GM12874 (cell line): ENCODE results near the gene SELENON.

Experiments
- TF ChIP-seq, protein P1 (sequence below): IDR thresholded peaks from 2 replicates; pipeline ENCODE4 v1.5.1; 2011; ENCODE audit warnings: low read depth, mild to moderate bottlenecking, control low read depth, low read length, moderate library complexity; ENCODE audit not compliant: insufficient read depth

The SELENON gene

DNA sequence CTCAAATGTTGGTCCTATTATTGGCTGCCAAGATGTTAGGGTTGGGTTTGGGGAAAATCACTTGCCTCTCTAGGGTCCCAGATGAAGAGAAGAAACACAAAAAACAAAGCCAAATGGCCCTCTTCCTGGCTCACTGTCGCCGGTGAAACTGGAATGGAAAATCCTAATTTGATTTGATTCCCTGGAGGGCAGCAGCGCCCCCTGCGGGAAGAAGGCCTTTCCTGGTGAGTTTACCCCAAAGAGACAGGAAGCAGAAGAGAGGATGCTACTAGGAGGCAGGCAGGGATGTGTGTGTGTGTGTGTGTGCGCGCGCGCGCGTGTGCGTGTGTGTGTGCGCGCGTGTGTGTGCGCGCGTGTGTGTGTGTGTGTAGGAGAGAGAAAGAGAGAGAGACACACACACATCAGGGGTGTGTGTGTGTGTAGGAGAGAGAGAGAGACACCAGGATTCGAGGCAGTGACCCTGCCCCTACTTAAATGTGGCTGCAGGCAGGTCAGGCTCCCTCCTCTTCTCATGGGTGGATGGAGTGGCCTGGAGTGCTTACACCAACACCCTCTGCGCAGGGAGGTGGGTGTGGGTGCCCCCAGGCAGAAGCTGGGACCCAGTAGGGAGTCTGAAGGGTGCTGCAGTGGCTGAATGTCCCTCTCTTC, 3.1 kb upstream of the SELENON start:
- TF ChIP-seq, protein P1, sequence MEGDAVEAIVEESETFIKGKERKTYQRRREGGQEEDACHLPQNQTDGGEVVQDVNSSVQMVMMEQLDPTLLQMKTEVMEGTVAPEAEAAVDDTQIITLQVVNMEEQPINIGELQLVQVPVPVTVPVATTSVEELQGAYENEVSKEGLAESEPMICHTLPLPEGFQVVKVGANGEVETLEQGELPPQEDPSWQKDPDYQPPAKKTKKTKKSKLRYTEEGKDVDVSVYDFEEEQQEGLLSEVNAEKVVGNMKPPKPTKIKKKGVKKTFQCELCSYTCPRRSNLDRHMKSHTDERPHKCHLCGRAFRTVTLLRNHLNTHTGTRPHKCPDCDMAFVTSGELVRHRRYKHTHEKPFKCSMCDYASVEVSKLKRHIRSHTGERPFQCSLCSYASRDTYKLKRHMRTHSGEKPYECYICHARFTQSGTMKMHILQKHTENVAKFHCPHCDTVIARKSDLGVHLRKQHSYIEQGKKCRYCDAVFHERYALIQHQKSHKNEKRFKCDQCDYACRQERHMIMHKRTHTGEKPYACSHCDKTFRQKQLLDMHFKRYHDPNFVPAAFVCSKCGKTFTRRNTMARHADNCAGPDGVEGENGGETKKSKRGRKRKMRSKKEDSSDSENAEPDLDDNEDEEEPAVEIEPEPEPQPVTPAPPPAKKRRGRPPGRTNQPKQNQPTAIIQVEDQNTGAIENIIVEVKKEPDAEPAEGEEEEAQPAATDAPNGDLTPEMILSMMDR = peak; percentile 78

DNA sequence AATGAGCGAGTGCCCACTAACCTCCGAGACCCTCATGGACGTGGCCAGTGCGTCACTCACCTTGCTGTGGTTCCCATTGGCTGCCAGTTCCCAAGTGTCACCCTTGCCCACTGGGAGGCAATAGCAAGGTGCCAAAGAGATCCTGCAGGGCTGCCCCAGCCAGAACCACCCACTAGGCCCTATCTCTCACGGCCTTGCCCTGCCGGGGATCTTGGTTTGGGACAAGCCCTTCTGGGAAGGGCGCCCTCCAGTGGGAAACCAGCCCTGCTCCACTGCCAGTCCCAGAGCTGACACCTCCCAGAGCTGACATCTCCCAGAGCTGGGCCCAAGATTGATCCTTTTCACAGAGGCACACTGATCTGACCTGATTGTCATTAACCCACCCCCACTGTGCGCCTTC, 2.1 kb upstream of the SELENON start:
- TF ChIP-seq, protein P1 = peak; percentile 57

DNA sequence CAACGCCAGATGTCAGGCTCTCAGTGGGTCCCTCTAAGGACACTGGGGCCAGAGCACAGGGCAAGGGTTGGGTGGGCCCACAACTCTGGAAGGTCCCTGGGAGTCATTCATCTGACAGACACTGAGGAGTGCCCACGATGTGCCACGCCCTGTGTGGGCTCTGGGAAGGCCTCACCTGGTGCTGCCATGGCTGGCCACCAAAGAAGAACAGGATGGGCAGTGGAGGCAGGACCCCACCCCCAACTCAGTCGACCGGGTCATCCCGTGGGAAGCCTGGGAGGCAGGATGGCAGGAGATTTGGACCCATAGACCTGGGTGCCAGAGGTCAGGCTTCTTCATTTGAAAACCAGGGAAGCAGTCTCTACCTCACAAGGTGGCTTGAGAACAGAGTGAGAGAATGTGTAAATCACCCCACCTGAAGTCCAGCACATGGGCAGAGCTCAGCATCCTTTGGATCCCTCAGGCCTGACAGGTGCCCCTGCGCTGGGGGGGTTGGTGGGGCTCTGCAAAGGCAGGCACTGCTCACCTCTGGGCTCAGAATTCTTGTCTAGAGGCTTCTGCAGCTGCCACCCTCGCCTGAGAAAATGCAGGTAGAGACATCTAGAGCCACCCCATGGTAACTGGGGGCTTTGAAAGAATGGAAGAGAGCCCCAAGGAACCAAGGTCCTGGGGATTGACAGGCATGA, 1.2 kb upstream of the SELENON start:
- TF ChIP-seq, protein P1 = no peak

DNA sequence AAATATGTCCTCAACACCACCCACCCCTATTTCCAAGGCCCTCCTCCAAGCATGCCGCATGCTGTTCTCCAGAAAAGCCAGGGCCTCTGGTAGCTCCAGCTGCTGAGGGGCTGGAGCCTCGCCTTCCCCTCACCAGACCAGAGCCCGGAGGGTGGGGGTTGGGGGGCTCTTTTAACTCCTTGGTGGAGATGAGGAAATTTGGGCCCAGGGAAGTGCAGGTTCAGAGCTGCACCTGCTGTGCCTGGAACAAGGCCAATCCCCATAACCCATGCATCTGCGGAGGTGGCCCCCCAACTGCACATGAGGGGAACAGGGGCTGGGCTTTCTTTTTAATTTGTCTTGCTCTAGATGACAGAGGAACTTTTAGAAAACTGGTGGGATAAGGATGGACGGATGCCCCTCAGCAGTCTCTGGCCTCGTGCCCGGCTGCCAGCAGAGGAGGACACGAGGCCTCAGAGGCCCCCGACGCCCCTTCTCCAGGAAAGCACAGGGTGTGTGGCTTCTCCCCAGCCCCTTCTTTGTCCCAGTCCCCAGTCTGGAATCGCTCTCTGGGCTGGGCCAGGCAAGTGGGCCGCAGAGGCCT, 550 bp upstream of the SELENON start:
- TF ChIP-seq, protein P1 = no peak

DNA sequence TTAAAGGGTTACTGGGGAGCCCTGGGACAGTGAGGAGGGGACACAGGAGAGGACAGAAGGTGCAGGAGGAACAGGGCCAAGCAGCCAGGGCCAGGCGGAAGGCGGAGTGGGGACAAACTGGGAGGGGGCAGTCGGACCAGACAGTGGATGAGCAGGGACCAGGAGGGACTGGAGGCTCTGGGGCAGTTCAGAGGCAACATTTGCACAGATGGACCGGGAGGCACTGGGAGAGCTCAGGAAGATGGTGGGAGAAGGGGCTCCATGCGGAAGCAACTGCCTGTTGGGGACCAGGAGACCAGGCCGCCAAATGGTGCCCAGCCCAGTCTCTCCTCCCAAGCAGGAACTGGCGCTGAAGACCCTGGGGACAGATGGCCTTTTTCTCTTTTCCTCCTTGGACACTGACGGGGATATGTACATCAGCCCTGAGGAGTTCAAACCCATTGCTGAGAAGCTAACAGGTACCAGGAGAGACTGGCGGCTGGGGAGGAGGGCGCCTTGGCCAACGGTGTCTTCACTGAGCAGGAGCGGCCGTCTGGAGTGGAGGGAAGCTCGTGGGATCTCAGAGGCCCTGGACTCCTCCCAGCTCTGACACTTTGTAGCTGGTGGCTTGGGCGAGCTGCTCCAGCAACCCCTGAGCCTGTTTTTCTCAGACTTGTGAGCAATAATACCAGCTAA, 847 bp downstream of the SELENON start:
- TF ChIP-seq, protein P1 = no peak

DNA sequence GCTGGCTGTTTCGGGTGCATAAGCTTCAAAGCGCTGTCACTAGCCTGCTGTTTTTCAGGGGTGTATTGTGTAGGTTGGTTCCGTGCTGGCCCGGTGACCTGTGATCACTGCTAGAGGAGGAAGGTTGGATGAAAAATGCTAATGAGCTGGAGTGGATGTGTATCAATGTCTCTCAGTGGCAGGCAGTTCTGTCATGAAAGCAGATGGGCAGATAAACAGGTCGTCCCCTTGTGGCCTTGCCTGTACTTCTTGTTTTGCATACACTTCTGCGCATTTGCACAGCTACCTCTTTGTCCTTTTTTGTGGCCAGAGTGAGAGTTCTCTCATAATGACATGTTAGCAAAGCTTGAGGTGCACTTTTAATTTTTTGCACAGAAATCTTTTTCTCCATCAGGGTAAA, 2.9 kb downstream of the SELENON start:
- TF ChIP-seq, protein P1 = peak; percentile 23; the same call in 1 of the 2 replicates

DNA sequence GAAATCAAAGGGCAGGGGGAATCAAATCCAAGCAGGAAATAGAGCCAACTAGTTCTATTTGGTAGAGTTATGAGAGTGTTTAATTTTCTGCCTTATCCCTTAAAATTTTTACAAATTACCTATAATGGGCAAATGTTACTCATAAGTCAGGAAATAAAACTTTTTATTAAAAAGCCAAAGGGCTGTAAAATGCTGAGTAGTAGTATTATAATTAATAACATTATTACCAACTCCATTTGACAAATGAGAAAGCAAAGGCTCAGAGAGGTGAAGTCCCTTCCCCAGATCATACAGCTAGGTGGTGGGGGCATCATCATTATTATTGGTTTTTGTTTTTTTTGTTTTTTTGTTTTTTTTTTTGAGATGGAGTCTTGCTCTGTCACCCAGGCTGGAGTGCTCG, 3.4 kb downstream of the SELENON start:
- TF ChIP-seq, protein P1 = no peak
